ENCODE measurements around the gene PCK1. TPM values are rescaled to one million over a fixed set of nuclear protein-coding genes. Genes with fewer than 3 reads are reported as not detected.

Gene PCK1
- total and polyA plus RNA-seq, 10 donors = 0.04 to 0.67 (median 0.17) TPM; not detected in 3

DNA sequence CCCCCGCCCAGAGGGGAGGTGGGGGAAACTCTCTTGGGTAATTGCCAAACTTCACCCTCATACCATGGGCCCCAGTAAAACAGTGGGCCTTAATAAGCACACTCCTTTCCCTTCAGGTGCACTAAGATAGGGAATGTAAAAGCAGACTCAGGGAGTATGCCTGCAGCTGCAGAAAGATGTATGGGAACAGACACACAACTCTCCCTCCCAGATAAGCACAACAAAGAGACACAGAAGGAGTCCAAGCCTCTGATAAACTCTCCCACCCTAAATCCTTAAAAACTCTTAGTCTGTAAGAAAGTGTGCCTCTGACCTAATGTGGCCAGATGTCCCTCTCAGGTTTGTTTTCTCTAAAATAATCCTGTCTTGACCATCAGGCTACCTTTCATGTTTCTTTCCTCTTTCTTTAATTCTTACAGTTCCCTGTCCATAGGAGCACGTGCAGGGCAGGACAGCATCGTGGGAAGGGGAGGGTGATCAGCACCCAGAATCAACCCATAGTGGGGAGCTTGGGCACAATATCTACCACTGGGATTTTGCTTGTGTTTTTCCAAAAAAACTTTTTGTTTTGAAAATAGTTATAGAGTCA is 24.7 kb upstream of the PCK1 start:
- no peak overlapping the region for H3K4me3 ChIP-seq
- peaks cover 0 to 34% (median 0%) of the 10 kb centered on the region in 7 donors for H3K27me3 ChIP-seq (replicated peaks in 1 of 7)
- 65 to 79% (median 73%) methylated on average over 3 of the region's 3 CpGs for WGBS, 5 donors
- no peaks in the 10 kb centered on the region for H3K4me1 ChIP-seq
- H3K36me3 ChIP-seq = no peaks in the 10 kb centered on the region
- no peak for TF ChIP-seq CTCF (IDR thresholded peaks at IDR 0.05 in 8 of 11, conservative IDR thresholded peaks at IDR 0.05 in 3 of 11)
- TF ChIP-seq POLR2AphosphoS5 (IDR thresholded peaks at IDR 0.05) = no peak
- no peak for TF ChIP-seq POLR2A (IDR thresholded peaks at IDR 0.05)
- H3K27ac ChIP-seq = no peak overlapping the region
- peaks cover 0 to 11% (median 0%) of the 10 kb centered on the region in 8 donors for H3K9me3 ChIP-seq
- DNase-seq = no peak
- intact Hi-C loops (cut with DNase I; ENCODE audit: low total_unique reads) = no loop called here

GRCh38 chr20:57536771-57537724 is 23.9 kb upstream of the PCK1 start:
- WGBS, 5 donors = 73 to 80% (median 77%) methylated on average over 4 of the region's 4 CpGs

DNA sequence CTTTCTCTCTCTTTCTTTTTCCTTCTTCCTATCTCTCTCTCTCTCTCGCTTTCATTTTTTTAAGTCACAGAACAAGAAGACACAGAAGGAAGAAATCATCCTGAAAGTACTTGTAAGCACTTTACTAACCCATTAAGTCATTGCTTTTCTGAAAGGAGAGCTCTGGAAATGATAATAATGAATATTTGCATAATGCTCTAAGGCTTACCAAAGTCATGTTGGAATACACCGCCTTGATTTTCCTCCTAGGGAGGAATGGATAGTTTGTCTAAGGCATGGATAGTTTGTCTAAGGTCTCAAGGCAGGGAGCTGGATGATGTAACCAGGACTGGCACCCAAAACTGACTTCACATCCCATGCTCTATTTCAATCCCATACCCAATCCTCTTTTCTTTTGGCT is 23.1 kb upstream of the PCK1 start:
- intact Hi-C loops (cut with DNase I; ENCODE audit: low total_unique reads) = no loop called here
- 82 to 91% (median 88%) methylated on average over 2 of the region's 2 CpGs for WGBS, 5 donors

More at GRCh38 chr20:57536771-57537724, 23.9 kb upstream of the PCK1 start:
- Histone ChIP-seq H3K27me3 (replicated peaks in 1 of 7) (peaks cover 0 to 34% (median 0%) of the 10 kb centered on the region in 7 donors), H3K4me1 (no peaks in the 10 kb centered on the region), H3K9me3 (peaks cover 0 to 11% (median 0%) of the 10 kb centered on the region in 8 donors), H3K27ac (no peak overlapping the region), H3K4me3 (no peak overlapping the region), H3K36me3 (no peaks in the 10 kb centered on the region)
- no peak for DNase-seq
- intact Hi-C loops (cut with DNase I; ENCODE audit: low total_unique reads) = no loop called here
- TF ChIP-seq POLR2AphosphoS5 (IDR thresholded peaks at IDR 0.05) (no peak), CTCF (IDR thresholded peaks at IDR 0.05 in 8 of 11, conservative IDR thresholded peaks at IDR 0.05 in 3 of 11) (no peak), POLR2A (IDR thresholded peaks at IDR 0.05) (no peak)

More for the DNA sequence above, 23.1 kb upstream of the PCK1 start:
- H3K4me3 ChIP-seq = no peak overlapping the region
- TF ChIP-seq POLR2A (IDR thresholded peaks at IDR 0.05) (no peak), CTCF (IDR thresholded peaks at IDR 0.05 in 8 of 11, conservative IDR thresholded peaks at IDR 0.05 in 3 of 11) (no peak), POLR2AphosphoS5 (IDR thresholded peaks at IDR 0.05) (no peak)
- H3K27me3 ChIP-seq (replicated peaks in 1 of 7) = peaks cover 0 to 34% (median 0%) of the 10 kb centered on the region in 7 donors
- no peaks in the 10 kb centered on the region for H3K4me1 ChIP-seq
- H3K9me3 ChIP-seq = peaks cover 0 to 11% (median 0%) of the 10 kb centered on the region in 8 donors
- no peak for DNase-seq
- H3K27ac ChIP-seq = no peak overlapping the region
- H3K36me3 ChIP-seq = no peaks in the 10 kb centered on the region

Measured in spleen (tissue), 11 donors.